Activated T-cell treated with anti-CD3 and anti-CD28 coated beads, Interleukin-2, amount 50 U/mL, for 24 hours (primary cell): ENCODE results near the gene GPR31.
"Not testable (repeated sequence)": the region's sequence is repeated elsewhere in the genome, so short reads cannot be mapped to it uniquely, and the experiment has no call there.

Experiments
- DNase-seq: peaks from one replicate; pipeline ENCODE4 v3.0.0-alpha.2; 2020
- H3K27ac Mint-ChIP-seq: 2 replicates; pipeline ENCODE4 v1.8.0; 2020; ENCODE audit warnings: mild to moderate bottlenecking, mixed read lengths
- H3K27me3 Mint-ChIP-seq: 2 replicates; pipeline ENCODE4 v1.8.0; 2020; ENCODE audit warnings: mixed read lengths
- H3K36me3 Mint-ChIP-seq: 2 replicates; pipeline ENCODE4 v1.8.0; 2020; ENCODE audit warnings: low read depth, mixed read lengths
- H3K4me1 Mint-ChIP-seq: 2 replicates; pipeline ENCODE4 v1.8.0; 2020; ENCODE audit warnings: low read depth, mixed read lengths
- H3K4me3 Mint-ChIP-seq: 2 replicates; pipeline ENCODE4 v1.8.0; 2020; ENCODE audit warnings: mild to moderate bottlenecking, moderate library complexity, mixed read lengths
- H3K9me3 Mint-ChIP-seq: 2 replicates; pipeline ENCODE4 v1.8.0; 2020; ENCODE audit warnings: mixed read lengths

GPR31 gene

GRCh38 chr6:167157863-167158262 lies at the start of gene GPR31:
TSS of gene GPR31 (minus strand) at chr6:167157980. CDS start at chr6:167157831, 149 bp downstream.
- Mint-ChIP-seq H3K9me3 (no peaks in the 10 kb centered on the region), H3K27me3 (peaks cover 3% of the 10 kb centered on the region), H3K27ac (no peak within 1 kb of the TSS), H3K36me3 (no peaks in the 10 kb centered on the region), H3K4me1 (peaks cover 10% of the 10 kb centered on the region), H3K4me3 (no peak within 1 kb of the TSS)
- no peak for DNase-seq

GRCh38 chr6:167207527-167207926 lies 49.7 kb upstream of the GPR31 start:
- no peak overlapping the region for H3K27ac Mint-ChIP-seq
- no peak for DNase-seq
- H3K4me3 Mint-ChIP-seq = no peak overlapping the region
- no peaks in the 10 kb centered on the region for H3K36me3 Mint-ChIP-seq
- no peaks in the 10 kb centered on the region for H3K9me3 Mint-ChIP-seq
- peaks cover 16% of the 10 kb centered on the region for H3K27me3 Mint-ChIP-seq
- no peaks in the 10 kb centered on the region for H3K4me1 Mint-ChIP-seq

GRCh38 chr6:167205316-167205715 lies 47.5 kb upstream of the GPR31 start:
- H3K4me1 Mint-ChIP-seq, H3K4me3 Mint-ChIP-seq, DNase-seq, H3K9me3 Mint-ChIP-seq, H3K27ac Mint-ChIP-seq, H3K36me3 Mint-ChIP-seq: not testable (repeated sequence)
- H3K27me3 Mint-ChIP-seq = peaks cover 30% of the 10 kb centered on the region

- not testable (repeated sequence) for DNase-seq, H3K4me3 Mint-ChIP-seq, H3K4me1 Mint-ChIP-seq, H3K9me3 Mint-ChIP-seq, H3K27ac Mint-ChIP-seq, H3K36me3 Mint-ChIP-seq
- peaks cover 29% of the 10 kb centered on the region for H3K27me3 Mint-ChIP-seq
Observed at GRCh38 chr6:167204059-167204348, 46.2 kb upstream of the GPR31 start.

- H3K36me3 Mint-ChIP-seq, H3K9me3 Mint-ChIP-seq, H3K27ac Mint-ChIP-seq, H3K4me3 Mint-ChIP-seq, DNase-seq, H3K4me1 Mint-ChIP-seq: not testable (repeated sequence)
- peaks cover 29% of the 10 kb centered on the region for H3K27me3 Mint-ChIP-seq
Observed at GRCh38 chr6:167203261-167204058, 45.7 kb upstream of the GPR31 start.

- not testable (repeated sequence) for H3K27ac Mint-ChIP-seq, H3K4me1 Mint-ChIP-seq, DNase-seq, H3K9me3 Mint-ChIP-seq, H3K4me3 Mint-ChIP-seq, H3K36me3 Mint-ChIP-seq
- H3K27me3 Mint-ChIP-seq = peaks cover 32% of the 10 kb centered on the region
Observed at GRCh38 chr6:167202613-167203012, 44.8 kb upstream of the GPR31 start.

- no peak overlapping the region for H3K27ac Mint-ChIP-seq
- DNase-seq = no peak
- no peak overlapping the region for H3K4me3 Mint-ChIP-seq
- H3K9me3 Mint-ChIP-seq = no peaks in the 10 kb centered on the region
- H3K27me3 Mint-ChIP-seq = peaks cover 37% of the 10 kb centered on the region
- H3K36me3 Mint-ChIP-seq = no peaks in the 10 kb centered on the region
- no peaks in the 10 kb centered on the region for H3K4me1 Mint-ChIP-seq
Observed at GRCh38 chr6:167200806-167201205, 43.0 kb upstream of the GPR31 start.

- H3K4me1 Mint-ChIP-seq, H3K4me3 Mint-ChIP-seq, DNase-seq, H3K27ac Mint-ChIP-seq, H3K36me3 Mint-ChIP-seq, H3K9me3 Mint-ChIP-seq: not testable (repeated sequence)
- H3K27me3 Mint-ChIP-seq = peaks cover 29% of the 10 kb centered on the region
Observed at GRCh38 chr6:167195941-167196610, 38.3 kb upstream of the GPR31 start.

GRCh38 chr6:167193515-167194125 lies 35.8 kb upstream of the GPR31 start:
- not testable (repeated sequence) for H3K36me3 Mint-ChIP-seq, H3K4me3 Mint-ChIP-seq, H3K27ac Mint-ChIP-seq, H3K9me3 Mint-ChIP-seq, DNase-seq, H3K4me1 Mint-ChIP-seq
- H3K27me3 Mint-ChIP-seq = peaks cover 23% of the 10 kb centered on the region

GRCh38 chr6:167191043-167191583 lies 33.3 kb upstream of the GPR31 start:
- H3K4me3 Mint-ChIP-seq, H3K4me1 Mint-ChIP-seq: not testable (repeated sequence)

GRCh38 chr6:167187275-167187674 lies 29.5 kb upstream of the GPR31 start:
- H3K36me3 Mint-ChIP-seq, H3K4me3 Mint-ChIP-seq, H3K27ac Mint-ChIP-seq, H3K4me1 Mint-ChIP-seq, DNase-seq, H3K9me3 Mint-ChIP-seq: not testable (repeated sequence)
- peaks cover 11% of the 10 kb centered on the region for H3K27me3 Mint-ChIP-seq

More at GRCh38 chr6:167191043-167191583, 33.3 kb upstream of the GPR31 start:
- H3K27me3 Mint-ChIP-seq = peaks cover 14% of the 10 kb centered on the region
- not testable (repeated sequence) for H3K27ac Mint-ChIP-seq, DNase-seq, H3K9me3 Mint-ChIP-seq, H3K36me3 Mint-ChIP-seq

- H3K27me3 Mint-ChIP-seq, H3K36me3 Mint-ChIP-seq, H3K4me3 Mint-ChIP-seq, H3K27ac Mint-ChIP-seq, H3K9me3 Mint-ChIP-seq, H3K4me1 Mint-ChIP-seq, DNase-seq: not testable (repeated sequence)
Observed at GRCh38 chr6:167185101-167185500, 27.3 kb upstream of the GPR31 start.

- not testable (repeated sequence) for H3K4me3 Mint-ChIP-seq, DNase-seq, H3K9me3 Mint-ChIP-seq, H3K4me1 Mint-ChIP-seq, H3K27me3 Mint-ChIP-seq, H3K36me3 Mint-ChIP-seq, H3K27ac Mint-ChIP-seq
Observed at GRCh38 chr6:167182913-167183314, 25.1 kb upstream of the GPR31 start.

GRCh38 chr6:167181351-167181750 lies 23.6 kb upstream of the GPR31 start:
- not testable (repeated sequence) for H3K9me3 Mint-ChIP-seq, DNase-seq, H3K4me1 Mint-ChIP-seq, H3K4me3 Mint-ChIP-seq, H3K36me3 Mint-ChIP-seq, H3K27ac Mint-ChIP-seq
- H3K27me3 Mint-ChIP-seq = peaks cover 10% of the 10 kb centered on the region

- not testable (repeated sequence) for DNase-seq, H3K4me3 Mint-ChIP-seq, H3K27ac Mint-ChIP-seq, H3K4me1 Mint-ChIP-seq, H3K36me3 Mint-ChIP-seq, H3K9me3 Mint-ChIP-seq
- peaks cover 10% of the 10 kb centered on the region for H3K27me3 Mint-ChIP-seq
Observed at GRCh38 chr6:167180086-167180485, 22.3 kb upstream of the GPR31 start.
